ENCODE measurements around the gene TNFRSF9. TPM values are rescaled to one million over a fixed set of nuclear protein-coding genes. Genes with fewer than 3 reads are reported as not detected.
"Not testable (repeated sequence)": the region's sequence is repeated elsewhere in the genome, so short reads cannot be mapped to it uniquely, and the experiment has no call there.

Gene TNFRSF9
- total RNA-seq, 2 donors from 2014 or later: 35.4 to 86.2 TPM

DNA sequence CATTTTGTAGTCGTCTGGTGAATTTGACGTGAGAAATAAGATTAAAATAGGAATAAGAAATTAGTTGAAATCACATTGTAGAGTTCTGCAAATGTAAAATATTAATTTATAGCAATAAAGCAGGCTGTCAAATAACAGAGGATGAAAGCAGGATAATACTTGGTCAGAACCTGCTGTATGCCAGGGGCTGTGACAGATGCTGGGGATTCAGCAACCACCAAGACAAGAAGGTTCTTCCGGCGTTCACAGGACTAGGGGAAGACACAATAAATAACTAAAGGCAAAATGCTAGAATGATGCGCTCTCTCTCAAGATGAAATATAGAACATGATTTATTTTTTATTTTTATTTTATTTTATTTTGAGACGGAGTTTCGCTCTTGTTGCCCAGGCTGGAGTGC, 14.0 kb upstream of the TNFRSF9 start:
- ATAC-seq (replicated peaks in 1 of 2): no peak
- DNase-seq: no peak
- Mint-ChIP-seq H3K27me3 (ENCODE audit: low read depth) (no peaks in the 10 kb centered on the region), H3K36me3 (ENCODE audit: insufficient read depth in 2 of 2) (no peaks in the 10 kb centered on the region), H3K27ac (peak overlapping the region; percentile 97), H3K4me3 (peak overlapping the region; percentile 93 to 96), H3K4me1 (ENCODE audit: low read depth) (peaks cover 47% of the 10 kb centered on the region), H3K9me3 (no peaks in the 10 kb centered on the region)

GRCh38 chr1:7953850-7954609, 13.4 kb upstream of the TNFRSF9 start:
- Mint-ChIP-seq H3K4me3 (peak overlapping the region; percentile 93 to 96), H3K27ac (peak overlapping the region; percentile 97), H3K27me3 (ENCODE audit: low read depth) (no peaks in the 10 kb centered on the region), H3K4me1 (ENCODE audit: low read depth) (peaks cover 54% of the 10 kb centered on the region), H3K9me3 (no peaks in the 10 kb centered on the region), H3K36me3 (ENCODE audit: insufficient read depth in 2 of 2) (no peaks in the 10 kb centered on the region)
- peak; percentile 89 for ATAC-seq (replicated peaks in 1 of 2)
- peak; percentile 93 to 97 for DNase-seq

- DNase-seq; ATAC-seq (replicated peaks in 1 of 2); H3K9me3 Mint-ChIP-seq; H3K27me3 Mint-ChIP-seq (ENCODE audit: low read depth); H3K4me3 Mint-ChIP-seq; H3K27ac Mint-ChIP-seq; H3K36me3 Mint-ChIP-seq (ENCODE audit: insufficient read depth in 2 of 2): not testable (repeated sequence)
- H3K4me1 Mint-ChIP-seq (ENCODE audit: low read depth): peaks cover 62% of the 10 kb centered on the region
Observed at GRCh38 chr1:7952791-7953190, 12.2 kb upstream of the TNFRSF9 start.

- Mint-ChIP-seq H3K27ac (peak overlapping the region; percentile 41), H3K4me3 (peak overlapping the region; percentile 41 to 66), H3K4me1 (ENCODE audit: low read depth) (peaks cover 33% of the 10 kb centered on the region), H3K27me3 (ENCODE audit: low read depth) (no peaks in the 10 kb centered on the region), H3K9me3 (no peaks in the 10 kb centered on the region), H3K36me3 (ENCODE audit: insufficient read depth in 2 of 2) (no peaks in the 10 kb centered on the region)
- ATAC-seq (replicated peaks in 1 of 2): peak; percentile 88 to 89
- peak; percentile 51 to 54 for DNase-seq
Observed at GRCh38 chr1:7948960-7949359, 8.3 kb upstream of the TNFRSF9 start.

- Mint-ChIP-seq H3K36me3 (ENCODE audit: insufficient read depth in 2 of 2) (peaks cover 7 to 8% of the 10 kb centered on the region in 2 donors), H3K9me3 (no peaks in the 10 kb centered on the region), H3K27me3 (ENCODE audit: low read depth) (peaks cover 24% of the 10 kb centered on the region), H3K4me3 (peak overlapping the region; percentile 87 to 88), H3K27ac (peak overlapping the region; percentile 44), H3K4me1 (ENCODE audit: low read depth) (peaks cover 56% of the 10 kb centered on the region)
- no peak for DNase-seq
- peak in 1 of 2 donors; percentile 20 for ATAC-seq (replicated peaks in 1 of 2)
Observed at GRCh38 chr1:7943251-7943650, 2.6 kb upstream of the TNFRSF9 start.

- ATAC-seq (replicated peaks in 1 of 2) (peak; percentile 37 to 41), DNase-seq (peak; percentile 51 to 53)
- peak overlapping the region; percentile 87 to 88 for H3K4me3 Mint-ChIP-seq
- no peaks in the 10 kb centered on the region for H3K9me3 Mint-ChIP-seq
- H3K36me3 Mint-ChIP-seq (ENCODE audit: insufficient read depth in 2 of 2): peaks cover 7 to 8% of the 10 kb centered on the region in 2 donors
- H3K27ac Mint-ChIP-seq: peak overlapping the region; percentile 93
- peaks cover 59% of the 10 kb centered on the region for H3K4me1 Mint-ChIP-seq (ENCODE audit: low read depth)
- peaks cover 24% of the 10 kb centered on the region for H3K27me3 Mint-ChIP-seq (ENCODE audit: low read depth)
Observed at GRCh38 chr1:7942214-7942921, 1.7 kb upstream of the TNFRSF9 start.

- Mint-ChIP-seq H3K4me1 (ENCODE audit: low read depth) (peaks cover 59% of the 10 kb centered on the region), H3K36me3 (ENCODE audit: insufficient read depth in 2 of 2) (peaks cover 8 to 10% of the 10 kb centered on the region in 2 donors), H3K9me3 (no peaks in the 10 kb centered on the region), H3K27ac (peak overlapping the region; percentile 93), H3K27me3 (ENCODE audit: low read depth) (peaks cover 24% of the 10 kb centered on the region), H3K4me3 (peak overlapping the region; percentile 87 to 88)
- DNase-seq: no peak
- ATAC-seq (replicated peaks in 1 of 2): no peak
Observed at GRCh38 chr1:7941437-7941793, 776 bp upstream of the TNFRSF9 start.

DNA sequence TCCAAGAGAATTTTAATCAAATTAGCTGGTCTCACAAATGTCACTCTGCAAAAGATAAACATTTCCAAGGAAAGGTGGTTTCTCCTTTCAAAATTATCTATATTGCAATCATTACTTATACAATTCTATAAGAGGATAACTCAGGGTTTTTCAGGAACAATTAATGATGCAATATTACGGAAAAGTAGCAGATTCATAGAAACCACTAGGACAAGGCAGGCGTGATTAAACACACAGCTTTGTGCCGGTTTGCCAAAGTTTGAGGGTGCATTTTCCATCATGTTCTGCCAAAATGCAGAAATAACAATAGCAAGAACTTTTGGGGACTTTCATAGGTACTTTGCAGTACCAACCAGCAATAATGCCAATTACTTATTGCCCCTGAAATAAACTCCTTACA, 605 bp downstream of the TNFRSF9 start:
- ATAC-seq (replicated peaks in 1 of 2) (no peak), DNase-seq (no peak)
- H3K9me3 Mint-ChIP-seq: no peaks in the 10 kb centered on the region
- H3K4me3 Mint-ChIP-seq: peak overlapping the region; percentile 87 to 88
- peaks cover 69% of the 10 kb centered on the region for H3K4me1 Mint-ChIP-seq (ENCODE audit: low read depth)
- H3K27ac Mint-ChIP-seq: peak overlapping the region; percentile 93
- peaks cover 24% of the 10 kb centered on the region for H3K27me3 Mint-ChIP-seq (ENCODE audit: low read depth)
- peaks cover 8 to 16% of the 10 kb centered on the region in 2 donors for H3K36me3 Mint-ChIP-seq (ENCODE audit: insufficient read depth in 2 of 2)

GRCh38 chr1:7938070-7938469, 2.6 kb downstream of the TNFRSF9 start:
- Mint-ChIP-seq H3K27ac (peak overlapping the region; percentile 59), H3K36me3 (ENCODE audit: insufficient read depth in 2 of 2) (peaks cover 14 to 18% of the 10 kb centered on the region in 2 donors), H3K27me3 (ENCODE audit: low read depth) (peaks cover 21% of the 10 kb centered on the region), H3K4me1 (ENCODE audit: low read depth) (peaks cover 60% of the 10 kb centered on the region), H3K9me3 (no peaks in the 10 kb centered on the region), H3K4me3 (peak overlapping the region; percentile 87 to 88)
- no peak for ATAC-seq (replicated peaks in 1 of 2)
- DNase-seq: no peak

DNA sequence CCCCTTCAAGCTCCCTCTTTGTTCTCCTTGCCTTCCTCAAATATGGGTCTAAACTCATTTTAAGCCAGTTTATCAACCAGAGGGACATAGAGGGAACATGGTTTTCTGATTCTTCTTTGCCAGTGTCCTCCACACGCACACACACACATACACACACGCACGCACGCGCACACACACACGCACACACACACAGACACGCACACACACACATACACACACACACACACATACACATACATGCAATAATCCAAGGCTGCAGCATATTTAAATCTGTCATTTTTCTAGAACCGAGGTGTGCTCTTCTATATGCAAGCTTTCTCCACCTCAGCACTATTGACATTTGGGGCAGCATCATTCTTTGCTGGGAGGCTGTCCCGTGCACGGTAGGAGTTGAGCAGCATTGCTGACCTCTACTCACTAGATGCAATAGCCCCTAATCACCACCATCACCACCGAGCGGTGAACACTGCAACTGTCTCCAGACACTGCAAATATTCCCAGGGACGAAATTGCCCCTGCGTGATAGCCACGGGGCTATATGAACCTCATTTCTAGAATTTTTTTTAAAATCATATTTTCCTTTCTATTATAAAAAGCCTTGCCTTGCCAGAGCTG, 8.0 kb downstream of the TNFRSF9 start:
- H3K4me3 Mint-ChIP-seq: peak overlapping the region in 1 of 2 donors; percentile 43
- DNase-seq (no peak), ATAC-seq (replicated peaks in 1 of 2) (no peak)
- peak overlapping the region; percentile 42 for H3K27ac Mint-ChIP-seq
- no peaks in the 10 kb centered on the region for H3K9me3 Mint-ChIP-seq
- peaks cover 12 to 22% of the 10 kb centered on the region in 2 donors for H3K36me3 Mint-ChIP-seq (ENCODE audit: insufficient read depth in 2 of 2)
- H3K27me3 Mint-ChIP-seq (ENCODE audit: low read depth): no peaks in the 10 kb centered on the region
- H3K4me1 Mint-ChIP-seq (ENCODE audit: low read depth): peaks cover 46% of the 10 kb centered on the region

- DNase-seq (no peak), ATAC-seq (replicated peaks in 1 of 2) (peak; percentile 10 to 18)
- peaks cover 15 to 19% of the 10 kb centered on the region in 2 donors for H3K36me3 Mint-ChIP-seq (ENCODE audit: insufficient read depth in 2 of 2)
- no peaks in the 10 kb centered on the region for H3K9me3 Mint-ChIP-seq
- H3K4me1 Mint-ChIP-seq (ENCODE audit: low read depth): peaks cover 46% of the 10 kb centered on the region
- H3K4me3 Mint-ChIP-seq: peak overlapping the region in 1 of 2 donors; percentile 77
- no peaks in the 10 kb centered on the region for H3K27me3 Mint-ChIP-seq (ENCODE audit: low read depth)
- H3K27ac Mint-ChIP-seq: peak overlapping the region; percentile 64
Observed at GRCh38 chr1:7931446-7931812, 9.2 kb downstream of the TNFRSF9 start.

GRCh38 chr1:7930645-7931445, 9.8 kb downstream of the TNFRSF9 start:
- H3K4me3 Mint-ChIP-seq: peak overlapping the region; percentile 20 to 77
- peak; percentile 69 for ATAC-seq (replicated peaks in 1 of 2)
- no peaks in the 10 kb centered on the region for H3K27me3 Mint-ChIP-seq (ENCODE audit: low read depth)
- H3K4me1 Mint-ChIP-seq (ENCODE audit: low read depth): peaks cover 43% of the 10 kb centered on the region
- peak overlapping the region; percentile 64 for H3K27ac Mint-ChIP-seq
- peaks cover 15 to 18% of the 10 kb centered on the region in 2 donors for H3K36me3 Mint-ChIP-seq (ENCODE audit: insufficient read depth in 2 of 2)
- H3K9me3 Mint-ChIP-seq: no peaks in the 10 kb centered on the region
- no peak for DNase-seq
